Measurements from ENCODE around the gene SMYD5.
A peak's percentile ranks its signal among the peaks of the same experiment; 100 is the strongest.

Gene SMYD5

DNA sequence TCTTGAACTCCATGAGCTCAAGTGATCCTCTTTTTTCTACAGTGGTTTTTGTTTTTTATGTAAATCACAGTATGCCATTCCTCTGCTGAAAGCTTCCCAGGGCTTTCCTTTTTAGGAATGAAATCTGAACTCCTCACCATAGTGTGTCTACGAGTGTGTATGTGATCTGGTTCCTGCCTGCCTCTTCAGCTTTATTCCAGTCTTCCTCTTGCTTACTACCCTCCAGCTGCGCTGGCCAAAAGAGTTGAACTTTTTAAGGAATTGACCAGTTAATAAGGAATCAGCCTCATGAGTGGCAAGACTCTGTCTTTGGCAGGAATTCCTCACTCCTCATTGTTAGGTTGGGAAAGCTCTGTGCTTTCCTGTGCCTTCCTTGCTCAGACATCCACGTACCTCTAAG lies 24.1 kb downstream of the SMYD5 start:
- peaks cover 12 to 29% (median 20%) of the 10 kb centered on the region in 4 experiments for H3K4me1 ChIP-seq (ENCODE audit: control extremely low read depth in 1 of 4, control insufficient read depth in 4 of 4, insufficient read depth in 4 of 4, low read length in 3 of 4)
- POLR2A ChIA-PET: no interaction called here
- no peaks in the 10 kb centered on the region for H3K9me3 ChIP-seq (ENCODE audit: control extremely low read depth in 1 of 5, control insufficient read depth in 4 of 5, insufficient read depth in 2 of 5, low read depth in 1 of 5, low read length in 4 of 5)
- CTCF ChIA-PET: interaction anchor here (0.5 to 1.2 kb wide), 6 partner anchors 10 to 1896 kb away, joined by 3 to 5 read pairs (median 3); no protein-coding TSS in a partner anchor
- no peak overlapping the region for H3K4me3 ChIP-seq (ENCODE audit: control insufficient read depth in 1 of 7, extremely low read depth in 1 of 7, insufficient read depth in 4 of 7, low read depth in 2 of 7, low read length in 6 of 7)
- peak overlapping the region in 1 of 2 experiments; percentile 52 for H3K27ac ChIP-seq (ENCODE audit: insufficient read depth in 1 of 2, low read depth in 1 of 2, low read length in 2 of 2, poor library complexity in 1 of 2, severe bottlenecking in 2 of 2)
- no CpG with 5 or more reads among the region's 3 CpGs for WGBS (ENCODE audit: insufficient coverage)
- no peak for DNase-seq
- peaks cover 16 to 57% (median 29%) of the 10 kb centered on the region in 4 experiments for H3K36me3 ChIP-seq (ENCODE audit: control insufficient read depth in 4 of 4, insufficient read depth in 4 of 4, low read length in 3 of 4)
- no peaks in the 10 kb centered on the region for H3K27me3 ChIP-seq (replicated peaks in 2 of 5; ENCODE audit: control insufficient read depth in 4 of 5, insufficient read depth in 5 of 5, low read length in 4 of 5)

DNA sequence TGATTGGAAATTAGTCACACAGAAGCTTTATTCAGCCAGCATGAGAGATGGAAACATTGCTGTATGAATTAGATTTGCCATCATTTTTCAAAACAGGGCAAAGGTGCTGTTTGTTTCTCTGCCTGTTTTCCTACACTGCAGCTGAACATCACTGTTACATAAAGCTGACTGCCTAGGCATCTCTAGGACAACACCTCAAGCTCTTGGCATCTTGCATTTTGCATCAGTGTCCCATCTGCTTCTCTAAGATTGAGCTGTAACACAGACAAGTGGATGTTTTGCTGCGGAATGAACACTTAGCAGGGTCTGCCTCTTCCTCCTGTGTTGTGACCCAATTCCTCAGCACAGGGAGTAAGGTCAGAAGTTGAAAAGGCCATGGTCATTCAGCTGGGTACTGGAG lies 24.9 kb downstream of the SMYD5 start:
- H3K27ac ChIP-seq (ENCODE audit: insufficient read depth in 1 of 2, low read depth in 1 of 2, low read length in 2 of 2, poor library complexity in 1 of 2, severe bottlenecking in 2 of 2): no peak overlapping the region
- H3K4me3 ChIP-seq (ENCODE audit: control insufficient read depth in 1 of 7, extremely low read depth in 1 of 7, insufficient read depth in 4 of 7, low read depth in 2 of 7, low read length in 6 of 7): no peak overlapping the region
- DNase-seq: no peak
- H3K27me3 ChIP-seq (replicated peaks in 2 of 5; ENCODE audit: control insufficient read depth in 4 of 5, insufficient read depth in 5 of 5, low read length in 4 of 5): no peaks in the 10 kb centered on the region
- 100% methylated on average over 1 of the region's 1 CpG for WGBS (ENCODE audit: insufficient coverage)
- H3K36me3 ChIP-seq (ENCODE audit: control insufficient read depth in 4 of 4, insufficient read depth in 4 of 4, low read length in 3 of 4): peaks cover 16 to 65% (median 36%) of the 10 kb centered on the region in 4 experiments
- peaks cover 12 to 22% (median 15%) of the 10 kb centered on the region in 4 experiments for H3K4me1 ChIP-seq (ENCODE audit: control extremely low read depth in 1 of 4, control insufficient read depth in 4 of 4, insufficient read depth in 4 of 4, low read length in 3 of 4)
- H3K9me3 ChIP-seq (ENCODE audit: control extremely low read depth in 1 of 5, control insufficient read depth in 4 of 5, insufficient read depth in 2 of 5, low read depth in 1 of 5, low read length in 4 of 5): no peaks in the 10 kb centered on the region
- POLR2A ChIA-PET: no interaction called here
- CTCF ChIA-PET: interaction anchor here (1.1 to 1.2 kb wide), 2 partner anchors 9 to 15 kb away, joined by 3 to 5 read pairs; no protein-coding TSS in a partner anchor

DNA sequence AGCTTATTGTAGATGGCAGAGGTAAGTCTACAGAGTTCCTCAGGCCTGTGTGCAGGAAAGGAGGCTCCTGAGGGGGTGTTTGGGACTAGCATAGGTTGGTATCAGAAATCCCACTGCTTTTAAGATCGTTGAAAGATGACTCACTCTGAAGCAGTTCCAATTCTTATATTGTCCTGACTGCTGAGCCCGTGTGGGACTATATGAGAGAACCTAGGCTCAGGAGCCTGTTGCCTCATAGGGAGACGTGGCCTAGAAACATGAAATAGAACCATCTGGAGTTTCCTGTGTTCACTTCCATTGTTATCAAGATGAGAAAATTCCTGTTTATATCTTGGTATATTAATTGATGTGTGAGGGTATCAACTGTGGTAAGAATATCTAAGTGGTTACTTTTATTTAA lies 25.7 kb downstream of the SMYD5 start:
- WGBS (ENCODE audit: insufficient coverage): 78% methylated on average over 3 of the region's 3 CpGs

GRCh38 chr2:73243884-73244570 lies 30.0 kb downstream of the SMYD5 start:
- H3K27me3 ChIP-seq (replicated peaks in 2 of 5; ENCODE audit: control insufficient read depth in 4 of 5, insufficient read depth in 5 of 5, low read length in 4 of 5): no peaks in the 10 kb centered on the region
- POLR2A ChIA-PET: interaction anchor here (1.5 kb wide), 1 partner anchor 9 kb away, joined by 3 read pairs; no protein-coding TSS in a partner anchor
- H3K36me3 ChIP-seq (ENCODE audit: control insufficient read depth in 4 of 4, insufficient read depth in 4 of 4, low read length in 3 of 4): peaks cover 33 to 91% (median 80%) of the 10 kb centered on the region in 4 experiments
- no peak overlapping the region for H3K4me3 ChIP-seq (ENCODE audit: control insufficient read depth in 1 of 7, extremely low read depth in 1 of 7, insufficient read depth in 4 of 7, low read depth in 2 of 7, low read length in 6 of 7)
- CTCF ChIA-PET: interaction anchor here (1.0 to 1.8 kb wide), 4 partner anchors 8 to 46 kb away, joined by 4 to 7 read pairs (median 5); partner anchors contain the start of genes CCT7 and PRADC1
- no peaks in the 10 kb centered on the region for H3K9me3 ChIP-seq (ENCODE audit: control extremely low read depth in 1 of 5, control insufficient read depth in 4 of 5, insufficient read depth in 2 of 5, low read depth in 1 of 5, low read length in 4 of 5)
- H3K27ac ChIP-seq (ENCODE audit: insufficient read depth in 1 of 2, low read depth in 1 of 2, low read length in 2 of 2, poor library complexity in 1 of 2, severe bottlenecking in 2 of 2): no peak overlapping the region
- WGBS (ENCODE audit: insufficient coverage): 77% methylated on average over 4 of the region's 5 CpGs
- no peaks in the 10 kb centered on the region for H3K4me1 ChIP-seq (ENCODE audit: control extremely low read depth in 1 of 4, control insufficient read depth in 4 of 4, insufficient read depth in 4 of 4, low read length in 3 of 4)
- DNase-seq: no peak

More for the DNA sequence above, 25.7 kb downstream of the SMYD5 start:
- Histone ChIP-seq H3K4me1 (ENCODE audit: control extremely low read depth in 1 of 4, control insufficient read depth in 4 of 4, insufficient read depth in 4 of 4, low read length in 3 of 4) (peaks cover 11 to 19% (median 14%) of the 10 kb centered on the region in 4 experiments), H3K4me3 (ENCODE audit: control insufficient read depth in 1 of 7, extremely low read depth in 1 of 7, insufficient read depth in 4 of 7, low read depth in 2 of 7, low read length in 6 of 7) (no peak overlapping the region), H3K9me3 (ENCODE audit: control extremely low read depth in 1 of 5, control insufficient read depth in 4 of 5, insufficient read depth in 2 of 5, low read depth in 1 of 5, low read length in 4 of 5) (no peaks in the 10 kb centered on the region), H3K27ac (ENCODE audit: insufficient read depth in 1 of 2, low read depth in 1 of 2, low read length in 2 of 2, poor library complexity in 1 of 2, severe bottlenecking in 2 of 2) (peak overlapping the region in 1 of 2 experiments; percentile 30), H3K27me3 (replicated peaks in 2 of 5; ENCODE audit: control insufficient read depth in 4 of 5, insufficient read depth in 5 of 5, low read length in 4 of 5) (no peaks in the 10 kb centered on the region), H3K36me3 (ENCODE audit: control insufficient read depth in 4 of 4, insufficient read depth in 4 of 4, low read length in 3 of 4) (peaks cover 21 to 73% (median 44%) of the 10 kb centered on the region in 4 experiments)
- no peak for DNase-seq
- ChIA-PET POLR2A (no interaction called here), CTCF (no interaction called here)

DNA sequence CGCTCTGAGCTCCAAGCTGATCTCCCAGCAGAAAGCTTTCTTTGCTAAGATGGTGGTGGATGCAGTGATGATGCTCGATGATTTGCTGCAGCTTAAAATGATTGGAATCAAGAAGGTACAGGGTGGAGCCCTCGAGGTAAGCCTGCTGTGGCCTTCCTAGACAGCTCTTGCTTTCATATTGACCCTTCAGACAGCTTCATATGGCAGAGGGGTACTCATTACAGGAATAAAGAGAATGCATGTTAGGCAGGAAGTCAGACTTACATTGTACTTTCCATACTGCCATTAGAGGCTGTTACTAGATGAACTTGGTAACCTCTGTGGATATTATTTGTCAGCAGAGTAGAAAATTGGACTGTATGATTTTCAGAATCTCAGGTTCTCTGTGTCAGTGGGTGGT lies 30.5 kb downstream of the SMYD5 start:
- 100% methylated on average over 2 of the region's 3 CpGs for WGBS (ENCODE audit: insufficient coverage)
- no peak for DNase-seq
- ChIA-PET POLR2A (interaction anchor here (1.5 kb wide), 1 partner anchor 9 kb away, joined by 3 read pairs; no protein-coding TSS in a partner anchor), CTCF (interaction anchor here (1.1 to 1.6 kb wide), 3 partner anchors 9 to 49 kb away, joined by 3 to 7 read pairs (median 5); partner anchors contain the start of gene EGR4)
- no peak overlapping the region for H3K4me3 ChIP-seq (ENCODE audit: control insufficient read depth in 1 of 7, extremely low read depth in 1 of 7, insufficient read depth in 4 of 7, low read depth in 2 of 7, low read length in 6 of 7)
- no peaks in the 10 kb centered on the region for H3K4me1 ChIP-seq (ENCODE audit: control extremely low read depth in 1 of 4, control insufficient read depth in 4 of 4, insufficient read depth in 4 of 4, low read length in 3 of 4)
- H3K9me3 ChIP-seq (ENCODE audit: control extremely low read depth in 1 of 5, control insufficient read depth in 4 of 5, insufficient read depth in 2 of 5, low read depth in 1 of 5, low read length in 4 of 5): no peaks in the 10 kb centered on the region
- no peak overlapping the region for H3K27ac ChIP-seq (ENCODE audit: insufficient read depth in 1 of 2, low read depth in 1 of 2, low read length in 2 of 2, poor library complexity in 1 of 2, severe bottlenecking in 2 of 2)
- peaks cover 36 to 91% (median 80%) of the 10 kb centered on the region in 4 experiments for H3K36me3 ChIP-seq (ENCODE audit: control insufficient read depth in 4 of 4, insufficient read depth in 4 of 4, low read length in 3 of 4)
- no peaks in the 10 kb centered on the region for H3K27me3 ChIP-seq (replicated peaks in 2 of 5; ENCODE audit: control insufficient read depth in 4 of 5, insufficient read depth in 5 of 5, low read length in 4 of 5)

GRCh38 chr2:73246850-73247249 lies 32.8 kb downstream of the SMYD5 start:
- no peak overlapping the region for H3K4me3 ChIP-seq (ENCODE audit: control insufficient read depth in 1 of 7, extremely low read depth in 1 of 7, insufficient read depth in 4 of 7, low read depth in 2 of 7, low read length in 6 of 7)
- ChIA-PET POLR2A (no interaction called here), CTCF (interaction anchor here (1.1 to 1.6 kb wide), 2 partner anchors 24 to 34 kb away, joined by 4 read pairs; no protein-coding TSS in a partner anchor)
- no peaks in the 10 kb centered on the region for H3K27me3 ChIP-seq (replicated peaks in 2 of 5; ENCODE audit: control insufficient read depth in 4 of 5, insufficient read depth in 5 of 5, low read length in 4 of 5)
- H3K4me1 ChIP-seq (ENCODE audit: control extremely low read depth in 1 of 4, control insufficient read depth in 4 of 4, insufficient read depth in 4 of 4, low read length in 3 of 4): no peaks in the 10 kb centered on the region
- H3K27ac ChIP-seq (ENCODE audit: insufficient read depth in 1 of 2, low read depth in 1 of 2, low read length in 2 of 2, poor library complexity in 1 of 2, severe bottlenecking in 2 of 2): peak overlapping the region in 1 of 2 experiments; percentile 2
- 80% methylated on average over 2 of the region's 3 CpGs for WGBS (ENCODE audit: insufficient coverage)
- peaks cover 48 to 97% (median 87%) of the 10 kb centered on the region in 4 experiments for H3K36me3 ChIP-seq (ENCODE audit: control insufficient read depth in 4 of 4, insufficient read depth in 4 of 4, low read length in 3 of 4)
- H3K9me3 ChIP-seq (ENCODE audit: control extremely low read depth in 1 of 5, control insufficient read depth in 4 of 5, insufficient read depth in 2 of 5, low read depth in 1 of 5, low read length in 4 of 5): no peaks in the 10 kb centered on the region
- no peak for DNase-seq

GRCh38 chr2:73249636-73250035 lies 35.6 kb downstream of the SMYD5 start:
- Histone ChIP-seq H3K27me3 (replicated peaks in 2 of 5; ENCODE audit: control insufficient read depth in 4 of 5, insufficient read depth in 5 of 5, low read length in 4 of 5) (no peaks in the 10 kb centered on the region), H3K36me3 (ENCODE audit: control insufficient read depth in 4 of 4, insufficient read depth in 4 of 4, low read length in 3 of 4) (peaks cover 50 to 98% (median 85%) of the 10 kb centered on the region in 4 experiments), H3K27ac (ENCODE audit: insufficient read depth in 1 of 2, low read depth in 1 of 2, low read length in 2 of 2, poor library complexity in 1 of 2, severe bottlenecking in 2 of 2) (no peak overlapping the region), H3K4me1 (ENCODE audit: control extremely low read depth in 1 of 4, control insufficient read depth in 4 of 4, insufficient read depth in 4 of 4, low read length in 3 of 4) (peaks cover 0 to 8% (median 0%) of the 10 kb centered on the region in 4 experiments), H3K4me3 (ENCODE audit: control insufficient read depth in 1 of 7, extremely low read depth in 1 of 7, insufficient read depth in 4 of 7, low read depth in 2 of 7, low read length in 6 of 7) (no peak overlapping the region), H3K9me3 (ENCODE audit: control extremely low read depth in 1 of 5, control insufficient read depth in 4 of 5, insufficient read depth in 2 of 5, low read depth in 1 of 5, low read length in 4 of 5) (no peaks in the 10 kb centered on the region)
- WGBS (ENCODE audit: insufficient coverage): 92% methylated on average over 9 of the region's 9 CpGs
- CTCF ChIA-PET: interaction anchor here (1.1 to 5.4 kb wide), 3 partner anchors 14 to 41 kb away, joined by 3 to 25 read pairs (median 5); partner anchors contain the start of gene PRADC1
- no peak for DNase-seq
- POLR2A ChIA-PET: no interaction called here
